Gastroesophageal sphincter (tissue), 4 donors: ENCODE results near the gene FNTB. TPM values are rescaled to one million over a fixed set of nuclear protein-coding genes. Genes with fewer than 3 reads are reported as not detected.

Experiments used
- ATAC-seq: fragments of 150-250 bp; one replicate; pipeline ENCODE4 v1.9.1; 2016; ENCODE audit warnings: mild to moderate bottlenecking, moderate library complexity
- H3K27ac ChIP-seq, 4 donors: fragments of 200-600 bp; sonication (generic) in 3 of 4; 1 replicate in 3 of 4; 2 replicates in 1 of 4; pipeline ENCODE4 v1.5.1; 2016 to 2019
- H3K27me3 ChIP-seq: fragments of 200-600 bp; sonication (generic); one replicate; pipeline ENCODE4 v1.5.1; 2019
- H3K36me3 ChIP-seq, 2 donors: fragments of 200-600 bp; sonication (generic); one replicate each; pipeline ENCODE4 v1.5.1; 2019; ENCODE audit warnings: control low read depth in 1 of 2
- H3K4me1 ChIP-seq, 3 donors: fragments of 200-600 bp; sonication (generic); 1 replicate in 2 of 3; 2 replicates in 1 of 3; pipeline ENCODE4 v1.5.1; 2016 to 2019; ENCODE audit warnings: control low read depth in 2 of 3
- H3K4me3 ChIP-seq, 2 donors: fragments of 200-600 bp; sonication (generic); one replicate each; pipeline ENCODE4 v1.5.1; 2019; ENCODE audit warnings: mild to moderate bottlenecking in 1 of 2, moderate library complexity in 1 of 2
- H3K9me3 ChIP-seq, 3 donors: fragments of 200-600 bp; sonication (generic); one replicate each; pipeline ENCODE4 v1.5.1; 2017 to 2019; ENCODE audit warnings: control low read depth in 2 of 3
- CTCF ChIP-seq, 4 experiments: fragments of 200-600 bp in 2 of 4; fragments of 450-650 bp in 2 of 4; sonication (generic) in 1 of 4; IDR thresholded peaks; one replicate each; pipeline ENCODE4 v1.5.1; 2017 to 2019; ENCODE audit warnings: antibody characterized with exemption in 4 of 4, mild to moderate bottlenecking in 2 of 4, moderate library complexity in 2 of 4
- EP300 ChIP-seq: sonication (generic); formaldehyde crosslinking; IDR thresholded peaks from one replicate; pipeline ENCODE4 v1.6.1; 2017; ENCODE audit warnings: antibody characterized with exemption, mild to moderate bottlenecking
- POLR2A ChIP-seq, 2 donors: fragments of 450-650 bp; IDR thresholded peaks; one replicate each; pipeline ENCODE4 v1.6.1; 2017; ENCODE audit warnings: antibody characterized with exemption in 2 of 2, mild to moderate bottlenecking in 2 of 2, moderate library complexity in 1 of 2
- POLR2AphosphoS5 ChIP-seq: sonication (generic); formaldehyde crosslinking; IDR thresholded peaks from one replicate; pipeline ENCODE4 v1.6.1; 2017; ENCODE audit warnings: antibody characterized with exemption
- WGBS, 2 donors: methylation state at CpG; one replicate each; pipeline ENCODE4 v1.1.5; 2018; ENCODE audit warnings: low coverage in 1 of 2; 5-methylcytosine and 5-hydroxymethylcytosine counted together
- total RNA-seq, 4 donors: library from RNA; depleted of rRNA; stranded (reverse); fragments of >200 nt; gene quantifications; one replicate each; pipeline ENCODE4 v1.1.0, GENCODE V29; 2016

Gene FNTB
- total RNA-seq, 4 donors from 2014 or later = 12.5 to 22.7 (median 17.2) TPM

GRCh38 chr14:65006261-65006721 lies 19.6 kb downstream of the FNTB start:
- no peak overlapping the region for H3K27ac ChIP-seq
- no peak for TF ChIP-seq POLR2AphosphoS5
- no peak for TF ChIP-seq EP300
- no peak for TF ChIP-seq CTCF (IDR thresholded peaks at IDR 0.05)
- no peak for TF ChIP-seq POLR2A (IDR thresholded peaks at IDR 0.05)

GRCh38 chr14:65007202-65007601 lies 20.5 kb downstream of the FNTB start:
- no peak for ATAC-seq
- WGBS, 2 donors = 71% methylated on average over 1 of the region's 1 CpG; no CpG with 5 or more reads in 1 of the 2 donors
- H3K9me3 ChIP-seq = no peaks in the 10 kb centered on the region
- no peak overlapping the region for H3K27ac ChIP-seq
- no peak overlapping the region for H3K4me3 ChIP-seq
- TF ChIP-seq EP300 (no peak), CTCF (IDR thresholded peaks at IDR 0.05) (no peak), POLR2AphosphoS5 (no peak), POLR2A (IDR thresholded peaks at IDR 0.05) (no peak)
- H3K36me3 ChIP-seq = peaks cover 0 to 52% of the 10 kb centered on the region in 2 donors
- no peaks in the 10 kb centered on the region for H3K4me1 ChIP-seq
- no peaks in the 10 kb centered on the region for H3K27me3 ChIP-seq

More at GRCh38 chr14:65006261-65006721, 19.6 kb downstream of the FNTB start:
- Histone ChIP-seq H3K27me3 (no peaks in the 10 kb centered on the region), H3K4me1 (peaks cover 0 to 2% (median 0%) of the 10 kb centered on the region in 3 donors), H3K4me3 (no peak overlapping the region), H3K9me3 (no peaks in the 10 kb centered on the region), H3K36me3 (peaks cover 0 to 43% of the 10 kb centered on the region in 2 donors)
- WGBS, 2 donors = 75 to 80% methylated on average over 3 to 5 of the region's 6 CpGs
- no peak for ATAC-seq

GRCh38 chr14:65010211-65010931 lies 23.7 kb downstream of the FNTB start:
- H3K4me3 ChIP-seq = no peak overlapping the region
- H3K27ac ChIP-seq = no peak overlapping the region
- H3K9me3 ChIP-seq = no peaks in the 10 kb centered on the region
- ATAC-seq = no peak
- H3K27me3 ChIP-seq = no peaks in the 10 kb centered on the region
- no peaks in the 10 kb centered on the region for H3K4me1 ChIP-seq
- TF ChIP-seq CTCF (IDR thresholded peaks at IDR 0.05) (no peak), POLR2AphosphoS5 (no peak), POLR2A (IDR thresholded peaks at IDR 0.05) (no peak), EP300 (no peak)
- WGBS, 2 donors = 86 to 100% methylated on average over 2 to 5 of the region's 5 CpGs
- peaks cover 0 to 73% of the 10 kb centered on the region in 2 donors for H3K36me3 ChIP-seq

- Histone ChIP-seq H3K27ac (no peak overlapping the region), H3K4me3 (no peak overlapping the region), H3K4me1 (no peaks in the 10 kb centered on the region), H3K9me3 (no peaks in the 10 kb centered on the region), H3K27me3 (no peaks in the 10 kb centered on the region), H3K36me3 (peaks cover 0 to 80% of the 10 kb centered on the region in 2 donors)
- no peak for ATAC-seq
- no peak for TF ChIP-seq POLR2A (IDR thresholded peaks at IDR 0.05)
- TF ChIP-seq CTCF (IDR thresholded peaks at IDR 0.05) = no peak
- TF ChIP-seq POLR2AphosphoS5 = no peak
- no peak for TF ChIP-seq EP300
- 77 to 82% methylated on average over 5 to 8 of the region's 10 CpGs for WGBS, 2 donors
Observed at GRCh38 chr14:65011538-65011937, 24.8 kb downstream of the FNTB start.

GRCh38 chr14:65012353-65012752 lies 25.7 kb downstream of the FNTB start:
- no peaks in the 10 kb centered on the region for H3K9me3 ChIP-seq
- no peak for ATAC-seq
- peaks cover 0 to 88% of the 10 kb centered on the region in 2 donors for H3K36me3 ChIP-seq
- H3K4me1 ChIP-seq = no peaks in the 10 kb centered on the region
- H3K27me3 ChIP-seq = no peaks in the 10 kb centered on the region
- H3K27ac ChIP-seq = no peak overlapping the region
- TF ChIP-seq POLR2A (IDR thresholded peaks at IDR 0.05) = no peak
- TF ChIP-seq POLR2AphosphoS5 = no peak
- TF ChIP-seq EP300 = no peak
- TF ChIP-seq CTCF (IDR thresholded peaks at IDR 0.05) = no peak
- H3K4me3 ChIP-seq = no peak overlapping the region
- 75 to 82% methylated on average over 4 of the region's 4 CpGs for WGBS, 2 donors
